ENCODE data around the gene FBLN7.

The FBLN7 gene

GRCh38 chr2:112140205-112140802 lies 2.1 kb downstream of the FBLN7 start:
- FAIRE-seq = no peak
- no peak for DNase-seq (ENCODE audit: insufficient read length, low spot score)

- FAIRE-seq (no peak), DNase-seq (ENCODE audit: insufficient read length, low spot score) (no peak)
Measured at GRCh38 chr2:112140899-112141625, 2.9 kb downstream of the FBLN7 start.

- no peak for FAIRE-seq
- no peak for DNase-seq (ENCODE audit: insufficient read length, low spot score)
Measured at GRCh38 chr2:112141626-112142007, 3.4 kb downstream of the FBLN7 start.

GRCh38 chr2:112142525-112143078 lies 4.4 kb downstream of the FBLN7 start:
- FAIRE-seq (no peak), DNase-seq (ENCODE audit: insufficient read length, low spot score) (no peak)

- FAIRE-seq (no peak), DNase-seq (ENCODE audit: insufficient read length, low spot score) (no peak)
Measured at GRCh38 chr2:112143150-112143549, 5.0 kb downstream of the FBLN7 start.

- DNase-seq (ENCODE audit: insufficient read length, low spot score) (no peak), FAIRE-seq (no peak)
Measured at GRCh38 chr2:112144966-112145365, 6.8 kb downstream of the FBLN7 start.

- FAIRE-seq = no peak
- DNase-seq (ENCODE audit: insufficient read length, low spot score) = no peak
Measured at GRCh38 chr2:112147382-112148168, 9.4 kb downstream of the FBLN7 start.

- DNase-seq (ENCODE audit: insufficient read length, low spot score) (no peak), FAIRE-seq (no peak)
Measured at GRCh38 chr2:112148477-112148876, 10.3 kb downstream of the FBLN7 start.

GRCh38 chr2:112149194-112149593 lies 11.0 kb downstream of the FBLN7 start:
- DNase-seq (ENCODE audit: insufficient read length, low spot score) (no peak), FAIRE-seq (no peak)

GRCh38 chr2:112149866-112150435 lies 11.8 kb downstream of the FBLN7 start:
- FAIRE-seq (no peak), DNase-seq (ENCODE audit: insufficient read length, low spot score) (no peak)

GRCh38 chr2:112150447-112150846 lies 12.3 kb downstream of the FBLN7 start:
- peak; percentile 23 for FAIRE-seq

GRCh38 chr2:112150851-112151250 lies 12.7 kb downstream of the FBLN7 start:
- FAIRE-seq (no peak), DNase-seq (ENCODE audit: insufficient read length, low spot score) (no peak)

More at GRCh38 chr2:112150447-112150846, 12.3 kb downstream of the FBLN7 start:
- peak; percentile 55 for DNase-seq (ENCODE audit: insufficient read length, low spot score)

- DNase-seq (ENCODE audit: insufficient read length, low spot score) (no peak), FAIRE-seq (no peak)
Measured at GRCh38 chr2:112151271-112151670, 13.1 kb downstream of the FBLN7 start.

GRCh38 chr2:112151701-112152440 lies 13.7 kb downstream of the FBLN7 start:
- no peak for DNase-seq (ENCODE audit: insufficient read length, low spot score)
- peak; percentile 52 for FAIRE-seq

- DNase-seq (ENCODE audit: insufficient read length, low spot score) = no peak
- FAIRE-seq = no peak
Measured at GRCh38 chr2:112152476-112153178, 14.4 kb downstream of the FBLN7 start.

- FAIRE-seq (no peak), DNase-seq (ENCODE audit: insufficient read length, low spot score) (no peak)
Measured at GRCh38 chr2:112153179-112153490, 14.9 kb downstream of the FBLN7 start.

- FAIRE-seq (no peak), DNase-seq (ENCODE audit: insufficient read length, low spot score) (no peak)
Measured at GRCh38 chr2:112153501-112153900, 15.3 kb downstream of the FBLN7 start.

GRCh38 chr2:112154246-112155117 lies 16.3 kb downstream of the FBLN7 start:
- FAIRE-seq (no peak), DNase-seq (ENCODE audit: insufficient read length, low spot score) (no peak)

All from HTR-8/SVneo (cell line).